ENCODE results near the gene NSRP1.

The NSRP1 gene

GRCh38 chr17:30130121-30130520, 13.5 kb downstream of the NSRP1 start:
- no peak for TF ChIP-seq FOXM1 (IDR thresholded peaks at IDR 0.05; ENCODE audit: borderline replicate concordance, low read depth)
- TF ChIP-seq CREB1 (IDR thresholded peaks at IDR 0.05; ENCODE audit: low read depth), result no peak
- TF ChIP-seq NFIC (IDR thresholded peaks at IDR 0.05), result no peak
- TF ChIP-seq CEBPB (IDR thresholded peaks at IDR 0.05), result no peak
- TF ChIP-seq, protein P1, sequence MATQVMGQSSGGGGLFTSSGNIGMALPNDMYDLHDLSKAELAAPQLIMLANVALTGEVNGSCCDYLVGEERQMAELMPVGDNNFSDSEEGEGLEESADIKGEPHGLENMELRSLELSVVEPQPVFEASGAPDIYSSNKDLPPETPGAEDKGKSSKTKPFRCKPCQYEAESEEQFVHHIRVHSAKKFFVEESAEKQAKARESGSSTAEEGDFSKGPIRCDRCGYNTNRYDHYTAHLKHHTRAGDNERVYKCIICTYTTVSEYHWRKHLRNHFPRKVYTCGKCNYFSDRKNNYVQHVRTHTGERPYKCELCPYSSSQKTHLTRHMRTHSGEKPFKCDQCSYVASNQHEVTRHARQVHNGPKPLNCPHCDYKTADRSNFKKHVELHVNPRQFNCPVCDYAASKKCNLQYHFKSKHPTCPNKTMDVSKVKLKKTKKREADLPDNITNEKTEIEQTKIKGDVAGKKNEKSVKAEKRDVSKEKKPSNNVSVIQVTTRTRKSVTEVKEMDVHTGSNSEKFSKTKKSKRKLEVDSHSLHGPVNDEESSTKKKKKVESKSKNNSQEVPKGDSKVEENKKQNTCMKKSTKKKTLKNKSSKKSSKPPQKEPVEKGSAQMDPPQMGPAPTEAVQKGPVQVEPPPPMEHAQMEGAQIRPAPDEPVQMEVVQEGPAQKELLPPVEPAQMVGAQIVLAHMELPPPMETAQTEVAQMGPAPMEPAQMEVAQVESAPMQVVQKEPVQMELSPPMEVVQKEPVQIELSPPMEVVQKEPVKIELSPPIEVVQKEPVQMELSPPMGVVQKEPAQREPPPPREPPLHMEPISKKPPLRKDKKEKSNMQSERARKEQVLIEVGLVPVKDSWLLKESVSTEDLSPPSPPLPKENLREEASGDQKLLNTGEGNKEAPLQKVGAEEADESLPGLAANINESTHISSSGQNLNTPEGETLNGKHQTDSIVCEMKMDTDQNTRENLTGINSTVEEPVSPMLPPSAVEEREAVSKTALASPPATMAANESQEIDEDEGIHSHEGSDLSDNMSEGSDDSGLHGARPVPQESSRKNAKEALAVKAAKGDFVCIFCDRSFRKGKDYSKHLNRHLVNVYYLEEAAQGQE (IDR thresholded peaks at IDR 0.05; ENCODE audit: low read depth), result no peak
- no peak for TF ChIP-seq TEAD4 (IDR thresholded peaks at IDR 0.05)
- no peak for TF ChIP-seq EP300 (IDR thresholded peaks at IDR 0.05; ENCODE audit: borderline replicate concordance)
- no peak for TF ChIP-seq YY1 (IDR thresholded peaks at IDR 0.05; ENCODE audit: low read depth)
- no peak for TF ChIP-seq ZBTB7A (IDR thresholded peaks at IDR 0.05; ENCODE audit: low read depth)
- TF ChIP-seq EGR1 (IDR thresholded peaks at IDR 0.05), result no peak
- TF ChIP-seq, protein P2, sequence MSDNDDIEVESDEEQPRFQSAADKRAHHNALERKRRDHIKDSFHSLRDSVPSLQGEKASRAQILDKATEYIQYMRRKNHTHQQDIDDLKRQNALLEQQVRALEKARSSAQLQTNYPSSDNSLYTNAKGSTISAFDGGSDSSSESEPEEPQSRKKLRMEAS (IDR thresholded peaks at IDR 0.05), result no peak
- TF ChIP-seq TCF12 (IDR thresholded peaks at IDR 0.05; ENCODE audit: low read depth), result no peak
- no peak for TF ChIP-seq TAF1 (IDR thresholded peaks at IDR 0.05; ENCODE audit: low read depth)
- no peak for TF ChIP-seq RAD21 (IDR thresholded peaks at IDR 0.05; ENCODE audit: low read depth)
- no peak for TF ChIP-seq USF1 (IDR thresholded peaks at IDR 0.05)

GRCh38 chr17:30132615-30133014, 16.0 kb downstream of the NSRP1 start:
- TF ChIP-seq USF1 (IDR thresholded peaks at IDR 0.05), result no peak

DNA sequence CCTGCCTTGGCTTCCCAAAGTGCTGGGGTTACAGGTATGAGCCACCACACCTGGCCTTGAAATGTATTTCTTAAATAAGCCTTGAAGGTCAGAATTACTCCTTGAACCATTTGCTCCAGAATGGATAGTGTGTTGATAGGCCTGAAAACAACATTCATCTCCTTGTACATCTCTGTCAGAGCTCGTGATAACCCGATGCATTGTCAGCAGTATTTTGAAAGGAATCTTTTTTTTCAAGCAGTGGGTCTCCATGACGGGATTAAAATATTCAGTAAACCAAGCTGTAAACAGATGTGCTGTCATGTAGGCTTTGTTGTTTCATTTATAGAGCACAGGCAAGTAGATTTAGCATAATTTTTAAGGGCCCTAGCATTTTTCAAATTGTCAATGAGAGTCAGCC, 16.6 kb downstream of the NSRP1 start:
- no peak for TF ChIP-seq FOXM1 (IDR thresholded peaks at IDR 0.05; ENCODE audit: borderline replicate concordance, low read depth)
- no peak for TF ChIP-seq USF1 (IDR thresholded peaks at IDR 0.05)
- no peak for TF ChIP-seq EGR1 (IDR thresholded peaks at IDR 0.05)
- TF ChIP-seq CEBPB (IDR thresholded peaks at IDR 0.05), result no peak
- TF ChIP-seq CREB1 (IDR thresholded peaks at IDR 0.05; ENCODE audit: low read depth), result no peak
- no peak for TF ChIP-seq NFIC (IDR thresholded peaks at IDR 0.05)
- TF ChIP-seq RAD21 (IDR thresholded peaks at IDR 0.05; ENCODE audit: low read depth), result no peak
- no peak for TF ChIP-seq TAF1 (IDR thresholded peaks at IDR 0.05; ENCODE audit: low read depth)
- TF ChIP-seq TCF12 (IDR thresholded peaks at IDR 0.05; ENCODE audit: low read depth), result no peak
- no peak for TF ChIP-seq EP300 (IDR thresholded peaks at IDR 0.05; ENCODE audit: borderline replicate concordance)
- TF ChIP-seq TEAD4 (IDR thresholded peaks at IDR 0.05), result no peak
- TF ChIP-seq, protein P1 (IDR thresholded peaks at IDR 0.05; ENCODE audit: low read depth), result no peak
- no peak for TF ChIP-seq ZBTB7A (IDR thresholded peaks at IDR 0.05; ENCODE audit: low read depth)
- no peak for TF ChIP-seq YY1 (IDR thresholded peaks at IDR 0.05; ENCODE audit: low read depth)
- TF ChIP-seq, protein P2 (IDR thresholded peaks at IDR 0.05), result no peak

GRCh38 chr17:30134551-30134950, 17.9 kb downstream of the NSRP1 start:
- TF ChIP-seq, protein P1 (IDR thresholded peaks at IDR 0.05; ENCODE audit: low read depth), result no peak
- TF ChIP-seq, protein P2 (IDR thresholded peaks at IDR 0.05), result no peak
- TF ChIP-seq TAF1 (IDR thresholded peaks at IDR 0.05; ENCODE audit: low read depth), result no peak

Data from Ishikawa (cell line).